ENCODE results near the gene DLGAP1. TPM values are rescaled to one million over a fixed set of nuclear protein-coding genes. Genes with fewer than 3 reads are reported as not detected.

DLGAP1 gene
- total RNA-seq, 1 experiment from 2014 or later = not detected

DNA sequence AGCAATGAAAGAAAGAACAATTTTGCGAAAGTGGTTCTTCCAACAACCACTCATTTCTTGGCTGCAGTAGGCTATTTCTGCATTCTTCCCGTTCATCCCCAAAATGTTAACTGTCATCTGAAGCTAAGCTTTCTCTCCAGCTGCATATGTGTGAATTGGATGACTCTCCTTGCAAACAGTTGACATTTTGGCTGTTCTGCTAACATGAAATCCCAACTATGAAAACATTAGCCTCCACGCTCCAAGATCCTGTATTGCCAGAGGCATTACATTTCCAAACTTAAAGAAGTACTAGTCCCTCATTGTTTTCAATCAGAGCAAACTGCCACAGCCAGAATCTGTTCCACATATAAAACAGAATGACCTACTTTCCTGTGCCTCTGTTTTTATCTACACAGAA is 916.7 kb downstream of the DLGAP1 start:
- Mint-ChIP-seq H3K27ac (ENCODE audit: low read depth, unreplicated experiment) (no peak overlapping the region), H3K36me3 (ENCODE audit: insufficient read depth, unreplicated experiment) (no peaks in the 10 kb centered on the region), H3K9me3 (ENCODE audit: unreplicated experiment) (no peaks in the 10 kb centered on the region), H3K27me3 (ENCODE audit: insufficient read depth, unreplicated experiment) (no peaks in the 10 kb centered on the region), H3K4me1 (ENCODE audit: insufficient read depth, unreplicated experiment) (peaks cover 9% of the 10 kb centered on the region), H3K4me3 (ENCODE audit: unreplicated experiment) (no peak overlapping the region)
- no peak for DNase-seq (ENCODE audit: unreplicated experiment)
- POLR2A ChIA-PET = interaction anchor here (0.9 to 1.4 kb wide), 4 partner anchors 12 to 84 kb away, joined by 3 to 4 read pairs (median 4); no protein-coding TSS in a partner anchor
- TF ChIP-seq CTCF (IDR thresholded peaks at IDR 0.05; ENCODE audit: unreplicated experiment) = no peak
- BruUV-seq (replicated peaks) = no TSS peak
- CTCF ChIA-PET = no interaction called here
- intact Hi-C loops (cut with micrococcal nuclease) = no loop called here

- no peaks in the 10 kb centered on the region for H3K36me3 Mint-ChIP-seq (ENCODE audit: insufficient read depth, unreplicated experiment)
- peaks cover 10% of the 10 kb centered on the region for H3K4me1 Mint-ChIP-seq (ENCODE audit: insufficient read depth, unreplicated experiment)
- H3K27me3 Mint-ChIP-seq (ENCODE audit: insufficient read depth, unreplicated experiment) = no peaks in the 10 kb centered on the region
- BruUV-seq (replicated peaks) = no TSS peak
- H3K4me3 Mint-ChIP-seq (ENCODE audit: unreplicated experiment) = no peak overlapping the region
- H3K9me3 Mint-ChIP-seq (ENCODE audit: unreplicated experiment) = no peaks in the 10 kb centered on the region
- no peak for TF ChIP-seq CTCF (IDR thresholded peaks at IDR 0.05; ENCODE audit: unreplicated experiment)
- no peak for DNase-seq (ENCODE audit: unreplicated experiment)
- intact Hi-C loops (cut with micrococcal nuclease) = no loop called here
- H3K27ac Mint-ChIP-seq (ENCODE audit: low read depth, unreplicated experiment) = no peak overlapping the region
- ChIA-PET POLR2A (no interaction called here), CTCF (interaction anchor here (1.0 to 1.1 kb wide), 2 partner anchors 32 to 55 kb away, joined by 3 to 4 read pairs; no protein-coding TSS in a partner anchor)
Measured at GRCh38 chr18:3530807-3531206, 924.3 kb downstream of the DLGAP1 start.

GRCh38 chr18:3529601-3530000 is 925.5 kb downstream of the DLGAP1 start:
- H3K27ac Mint-ChIP-seq (ENCODE audit: low read depth, unreplicated experiment) = no peak overlapping the region

GRCh38 chr18:3529077-3529476 is 926.0 kb downstream of the DLGAP1 start:
- ChIA-PET CTCF (interaction anchor here (0.7 to 1.1 kb wide), 2 partner anchors 12 to 56 kb away, joined by 3 to 4 read pairs; no protein-coding TSS in a partner anchor), POLR2A (interaction anchor here (0.6 to 1.6 kb wide), 3 partner anchors 12 to 78 kb away, joined by 3 to 8 read pairs (median 3); no protein-coding TSS in a partner anchor)
- H3K4me1 Mint-ChIP-seq (ENCODE audit: insufficient read depth, unreplicated experiment) = peaks cover 10% of the 10 kb centered on the region
- no peak overlapping the region for H3K4me3 Mint-ChIP-seq (ENCODE audit: unreplicated experiment)
- H3K27me3 Mint-ChIP-seq (ENCODE audit: insufficient read depth, unreplicated experiment) = no peaks in the 10 kb centered on the region
- intact Hi-C loops (cut with micrococcal nuclease) = no loop called here
- H3K36me3 Mint-ChIP-seq (ENCODE audit: insufficient read depth, unreplicated experiment) = no peaks in the 10 kb centered on the region
- no peak overlapping the region for H3K27ac Mint-ChIP-seq (ENCODE audit: low read depth, unreplicated experiment)
- no TSS peak for BruUV-seq (replicated peaks)
- DNase-seq (ENCODE audit: unreplicated experiment) = no peak
- no peak for TF ChIP-seq CTCF (IDR thresholded peaks at IDR 0.05; ENCODE audit: unreplicated experiment)
- H3K9me3 Mint-ChIP-seq (ENCODE audit: unreplicated experiment) = no peaks in the 10 kb centered on the region

More at GRCh38 chr18:3529601-3530000, 925.5 kb downstream of the DLGAP1 start:
- CTCF ChIA-PET = interaction anchor here (0.7 to 1.0 kb wide), 2 partner anchors 12 to 56 kb away, joined by 4 read pairs; no protein-coding TSS in a partner anchor
- intact Hi-C loops (cut with micrococcal nuclease) = no loop called here
- no TSS peak for BruUV-seq (replicated peaks)
- no peak overlapping the region for H3K4me3 Mint-ChIP-seq (ENCODE audit: unreplicated experiment)
- TF ChIP-seq CTCF (IDR thresholded peaks at IDR 0.05; ENCODE audit: unreplicated experiment) = no peak
- DNase-seq (ENCODE audit: unreplicated experiment) = peak; percentile 6
- no peaks in the 10 kb centered on the region for H3K36me3 Mint-ChIP-seq (ENCODE audit: insufficient read depth, unreplicated experiment)
- H3K4me1 Mint-ChIP-seq (ENCODE audit: insufficient read depth, unreplicated experiment) = peaks cover 10% of the 10 kb centered on the region
- POLR2A ChIA-PET = interaction anchor here (0.6 to 1.6 kb wide), 4 partner anchors 12 to 136 kb away, joined by 3 to 8 read pairs (median 3); no protein-coding TSS in a partner anchor
- no peaks in the 10 kb centered on the region for H3K27me3 Mint-ChIP-seq (ENCODE audit: insufficient read depth, unreplicated experiment)
- no peaks in the 10 kb centered on the region for H3K9me3 Mint-ChIP-seq (ENCODE audit: unreplicated experiment)
